Keratinocyte (primary cell): Measurements from ENCODE around the gene UBXN7. TPM values are rescaled to one million over a fixed set of nuclear protein-coding genes. Genes with fewer than 3 reads are reported as not detected.

Experiments used
- DNase-seq: peaks from one replicate; pipeline ENCODE4 v3.0.0-alpha.2; 2011; ENCODE audit warnings: low read depth, missing footprints, low spot score
- FAIRE-seq: peaks from 2 replicates; lab custom pipeline; 2011; peaks lifted over from hg19 to GRCh38; lab: Jason Lieb, UNC
- H2AFZ ChIP-seq: 2 replicates; pipeline ENCODE4 v1.6.0; 2012; ENCODE audit warnings: low read length, control low read depth, inconsistent platforms; ENCODE audit not compliant: control insufficient read depth
- H3K27ac ChIP-seq: 2 replicates; pipeline ENCODE4 v1.5.1; 2011; ENCODE audit warnings: low read length; ENCODE audit not compliant: control insufficient read depth, insufficient read depth
- H3K27me3 ChIP-seq: 3 replicates; pipeline ENCODE4 v1.6.0; 2011; ENCODE audit warnings: low read length; ENCODE audit not compliant: control insufficient read depth, insufficient read depth; ENCODE audit errors: extremely low read depth
- H3K36me3 ChIP-seq, 2 experiments: 2 replicates in 1 of 2; 3 replicates in 1 of 2; pipeline ENCODE4 v1.5.1; 2011; ENCODE audit warnings: low read length in 2 of 2, mild to moderate bottlenecking in 1 of 2; ENCODE audit not compliant: control insufficient read depth in 2 of 2, insufficient read depth in 2 of 2; ENCODE audit errors: extremely low read depth in 1 of 2
- H3K4me1 ChIP-seq: 3 replicates; pipeline ENCODE4 v1.5.1; 2011; ENCODE audit warnings: low read length; ENCODE audit not compliant: control insufficient read depth, insufficient read depth; ENCODE audit errors: extremely low read depth
- H3K4me2 ChIP-seq: 3 replicates; pipeline ENCODE4 v1.6.0; 2011; ENCODE audit warnings: low read depth, low read length; ENCODE audit not compliant: control insufficient read depth, insufficient read depth; ENCODE audit errors: extremely low read depth
- H3K4me3 ChIP-seq, 3 experiments: fragments of 200-600 bp in 1 of 3; sonication (generic) in 1 of 3; 2 replicates in 2 of 3; 3 replicates in 1 of 3; pipeline ENCODE4 v1.5.1; 2011 to 2016; ENCODE audit warnings: low read length in 3 of 3, mild to moderate bottlenecking in 3 of 3, control low read depth in 2 of 3, inconsistent platforms in 1 of 3, low read depth in 1 of 3, mixed read lengths in 1 of 3, mixed run types in 1 of 3, moderate library complexity in 1 of 3; ENCODE audit not compliant: control insufficient read depth in 2 of 3, insufficient read depth in 2 of 3; ENCODE audit errors: extremely low read depth in 1 of 3
- H3K79me2 ChIP-seq: 2 replicates; pipeline ENCODE4 v1.6.0; 2012; ENCODE audit warnings: low read length; ENCODE audit not compliant: control insufficient read depth, insufficient read depth
- H3K9ac ChIP-seq: 3 replicates; pipeline ENCODE4 v1.6.0; 2011; ENCODE audit warnings: low read length; ENCODE audit not compliant: control insufficient read depth, insufficient read depth; ENCODE audit errors: extremely low read depth
- H3K9me1 ChIP-seq: 3 replicates; pipeline ENCODE4 v1.6.0; 2011; ENCODE audit warnings: low read length; ENCODE audit not compliant: control insufficient read depth, insufficient read depth; ENCODE audit errors: extremely low read depth
- H3K9me3 ChIP-seq: 2 replicates; pipeline ENCODE4 v1.5.1; 2012; ENCODE audit warnings: low read depth, low read length; ENCODE audit not compliant: control insufficient read depth
- H4K20me1 ChIP-seq: 3 replicates; pipeline ENCODE4 v1.6.0; 2011; ENCODE audit warnings: low read length; ENCODE audit not compliant: control insufficient read depth, insufficient read depth; ENCODE audit errors: extremely low read depth
- CTCF ChIP-seq, 3 experiments: IDR thresholded peaks in 1 of 3; conservative IDR thresholded peaks in 1 of 3; optimal IDR thresholded peaks in 1 of 3; 2 replicates in 2 of 3; 3 replicates in 1 of 3; pipeline versions ENCODE3 to v1.5.1; 2011; ENCODE audit warnings: low read length in 3 of 3, mild to moderate bottlenecking in 3 of 3, moderate library complexity in 2 of 3, control low read depth in 1 of 3, inconsistent platforms in 1 of 3; ENCODE audit not compliant: insufficient read depth in 2 of 3; ENCODE audit errors: extremely low read depth in 1 of 3
- EZH2 ChIP-seq: IDR thresholded peaks from one replicate; pipeline ENCODE4 v1.6.1; 2012; ENCODE audit warnings: inconsistent platforms, mild to moderate bottlenecking, low read length, moderate library complexity
- dilution Hi-C: fragments of 300-500 bp; cut with MboI; formaldehyde crosslinking; loops from one replicate; pipeline ENCODE4 v1.7.0; 2020; ENCODE audit warnings: low sequenced_read_pairs; ENCODE audit not compliant: extremely low pct_ligation_motif_present
- polyA plus RNA-seq, 5 experiments: library from polyadenylated mRNA; depleted of rRNA in 3 of 5; stranded (reverse) in 3 of 5; stranded (forward) in 1 of 5; unstranded in 1 of 5; fragments of >200 nt; gene quantifications; 1 replicate in 1 of 5; 2 replicates in 3 of 5; 3 replicates in 1 of 5; pipeline versions ENCODE4 v1.2.1 to v1.2.3, GENCODE V29; 2011 to 2012; ENCODE audit warnings: missing spikeins in 2 of 5, low read depth in 1 of 5, low replicate concordance in 1 of 5

Gene UBXN7
- polyA plus RNA-seq, 1 donor (not counting 4 experiments of a cell fraction or from before 2014, with no cell fraction given) = 19.7 TPM

GRCh38 chr3:196400331-196400730 is 31.9 kb downstream of the UBXN7 start:
- no peak overlapping the region for H3K27ac ChIP-seq
- no peak overlapping the region for H3K4me3 ChIP-seq
- peaks cover 9% of the 10 kb centered on the region for H3K4me1 ChIP-seq
- dilution Hi-C loops = no loop called here
- TF ChIP-seq EZH2 (no peak), CTCF (optimal IDR thresholded peaks at IDR 0.05 in 1 of 3, IDR thresholded peaks at IDR 0.05 in 1 of 3, conservative IDR thresholded peaks at IDR 0.05 in 1 of 3; ENCODE audit: extremely low read depth in 1 of 3, insufficient read depth in 2 of 3, low read length in 3 of 3) (no peak)
- no peaks in the 10 kb centered on the region for H3K79me2 ChIP-seq
- no peak for DNase-seq
- H4K20me1 ChIP-seq = no peaks in the 10 kb centered on the region
- peaks cover 4 to 7% of the 10 kb centered on the region in 2 experiments for H3K36me3 ChIP-seq
- no peak overlapping the region for H3K4me2 ChIP-seq
- H3K9ac ChIP-seq = no peak overlapping the region
- H2AFZ ChIP-seq = no peak overlapping the region
- FAIRE-seq = no peak
- no peaks in the 10 kb centered on the region for H3K9me3 ChIP-seq
- H3K9me1 ChIP-seq = peaks cover 3% of the 10 kb centered on the region
- no peaks in the 10 kb centered on the region for H3K27me3 ChIP-seq

- DNase-seq (peak; percentile 13), FAIRE-seq (peak; percentile 9)
- Histone ChIP-seq H3K36me3 (peaks cover 7 to 9% of the 10 kb centered on the region in 2 experiments), H3K4me2 (no peak overlapping the region), H3K27me3 (no peaks in the 10 kb centered on the region), H3K4me3 (no peak overlapping the region), H3K79me2 (no peaks in the 10 kb centered on the region), H3K9me3 (no peaks in the 10 kb centered on the region), H3K27ac (no peak overlapping the region), H3K9ac (no peak overlapping the region), H4K20me1 (no peaks in the 10 kb centered on the region), H2AFZ (no peak overlapping the region), H3K9me1 (peaks cover 3% of the 10 kb centered on the region), H3K4me1 (peaks cover 9% of the 10 kb centered on the region)
- TF ChIP-seq EZH2 = no peak
- no peak for TF ChIP-seq CTCF (optimal IDR thresholded peaks at IDR 0.05 in 1 of 3, IDR thresholded peaks at IDR 0.05 in 1 of 3, conservative IDR thresholded peaks at IDR 0.05 in 1 of 3; ENCODE audit: extremely low read depth in 1 of 3, insufficient read depth in 2 of 3, low read length in 3 of 3)
- dilution Hi-C loops = no loop called here
Observed at GRCh38 chr3:196399485-196399945, 32.7 kb downstream of the UBXN7 start.
